ENCODE results near the gene LAPTM5.

DNA sequence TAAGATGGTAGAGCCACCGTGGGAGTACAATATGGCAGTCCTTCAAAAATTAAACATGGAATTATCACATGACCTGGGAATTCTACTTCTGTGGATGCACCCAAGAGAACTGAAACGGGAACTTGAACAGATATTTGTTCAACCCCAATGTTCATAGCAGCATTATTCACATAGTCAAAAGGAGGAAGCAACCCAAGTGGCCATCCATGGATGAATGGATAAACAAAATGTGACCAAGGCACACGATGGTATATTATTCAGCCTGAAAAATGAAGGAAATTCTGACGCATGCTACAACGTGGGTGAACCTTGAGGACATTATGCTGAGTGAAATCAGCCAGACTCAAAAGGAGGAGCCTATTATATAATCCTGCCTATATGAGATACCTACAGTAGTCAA is 22.8 kb upstream of the LAPTM5 start:
- TF ChIP-seq, protein P1, sequence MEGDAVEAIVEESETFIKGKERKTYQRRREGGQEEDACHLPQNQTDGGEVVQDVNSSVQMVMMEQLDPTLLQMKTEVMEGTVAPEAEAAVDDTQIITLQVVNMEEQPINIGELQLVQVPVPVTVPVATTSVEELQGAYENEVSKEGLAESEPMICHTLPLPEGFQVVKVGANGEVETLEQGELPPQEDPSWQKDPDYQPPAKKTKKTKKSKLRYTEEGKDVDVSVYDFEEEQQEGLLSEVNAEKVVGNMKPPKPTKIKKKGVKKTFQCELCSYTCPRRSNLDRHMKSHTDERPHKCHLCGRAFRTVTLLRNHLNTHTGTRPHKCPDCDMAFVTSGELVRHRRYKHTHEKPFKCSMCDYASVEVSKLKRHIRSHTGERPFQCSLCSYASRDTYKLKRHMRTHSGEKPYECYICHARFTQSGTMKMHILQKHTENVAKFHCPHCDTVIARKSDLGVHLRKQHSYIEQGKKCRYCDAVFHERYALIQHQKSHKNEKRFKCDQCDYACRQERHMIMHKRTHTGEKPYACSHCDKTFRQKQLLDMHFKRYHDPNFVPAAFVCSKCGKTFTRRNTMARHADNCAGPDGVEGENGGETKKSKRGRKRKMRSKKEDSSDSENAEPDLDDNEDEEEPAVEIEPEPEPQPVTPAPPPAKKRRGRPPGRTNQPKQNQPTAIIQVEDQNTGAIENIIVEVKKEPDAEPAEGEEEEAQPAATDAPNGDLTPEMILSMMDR (IDR thresholded peaks at IDR 0.05): no peak
- TF ChIP-seq POLR2AphosphoS5 (IDR thresholded peaks at IDR 0.05) (no peak), POLR2A (IDR thresholded peaks at IDR 0.05) (no peak), EP300 (IDR thresholded peaks at IDR 0.05) (no peak)

Measured in upper lobe of left lung (tissue), 4 donors.